ENCODE results near the gene CDH11.

Gene CDH11

GRCh38 chr16:64977206-64977920 is 144.5 kb downstream of the CDH11 start:
- no peak for DNase-seq (ENCODE audit: low read depth)

- no peak for DNase-seq (ENCODE audit: low read depth)
Observed at GRCh38 chr16:64975821-64976220, 146.0 kb downstream of the CDH11 start.

GRCh38 chr16:64974381-64974780 is 147.5 kb downstream of the CDH11 start:
- DNase-seq (ENCODE audit: low read depth): no peak

DNA sequence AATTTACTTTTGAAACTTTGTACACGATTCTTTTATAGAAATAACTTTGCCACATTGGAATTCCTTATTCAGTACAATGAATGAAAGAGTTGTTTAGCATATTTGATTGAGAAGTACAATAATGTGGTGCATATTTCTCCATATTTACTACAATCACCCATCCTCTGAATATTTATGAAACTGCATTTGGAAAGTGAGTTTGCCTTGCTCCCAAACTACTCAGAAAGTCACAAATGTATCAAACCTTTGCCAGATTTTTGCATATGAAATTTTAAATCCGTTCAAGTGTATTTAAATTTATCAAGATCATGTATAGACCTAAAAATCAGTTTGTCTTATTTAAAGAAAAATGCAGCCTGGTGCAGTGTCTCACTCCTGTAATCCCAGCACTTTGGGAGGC is 148.7 kb downstream of the CDH11 start:
- DNase-seq (ENCODE audit: low read depth): no peak

DNA sequence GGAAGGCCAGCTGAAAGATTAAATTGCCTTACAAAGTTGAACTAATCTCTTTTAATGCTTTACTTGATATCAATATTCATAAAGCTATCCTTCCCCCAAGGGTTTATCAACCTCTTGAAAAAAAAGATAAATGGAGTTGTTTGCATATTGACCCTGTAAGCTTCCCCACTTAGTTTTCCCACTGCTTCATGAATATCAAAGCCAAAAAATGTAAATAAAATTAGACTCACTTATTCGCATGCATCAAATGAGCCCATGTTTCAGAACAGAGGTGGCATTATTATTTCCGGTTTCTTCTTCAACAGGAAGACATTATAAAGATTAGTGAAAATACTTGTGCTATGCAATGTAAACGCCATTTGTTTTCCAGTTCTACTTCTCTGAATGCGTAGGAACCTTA is 150.7 kb downstream of the CDH11 start:
- DNase-seq (ENCODE audit: low read depth): no peak

DNA sequence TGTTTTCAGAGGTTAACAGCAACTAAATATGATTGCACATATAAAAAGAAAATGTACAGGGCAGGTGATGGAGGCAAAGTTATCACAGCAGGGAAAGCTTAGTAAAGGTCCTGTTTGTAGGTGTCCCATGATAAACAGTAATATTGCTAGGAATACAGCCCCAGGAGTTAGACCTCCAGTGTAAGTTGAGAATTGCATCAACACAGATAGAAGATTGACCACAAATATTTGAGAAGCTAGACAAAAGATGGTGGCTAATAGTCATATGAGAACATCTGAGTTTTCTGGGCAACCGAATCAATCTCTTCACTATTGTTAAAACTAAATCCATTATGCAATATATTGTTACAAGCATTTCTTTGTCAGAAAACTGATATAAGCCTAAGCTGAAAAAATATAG is 152.6 kb downstream of the CDH11 start:
- no peak for DNase-seq (ENCODE audit: low read depth)

DNA sequence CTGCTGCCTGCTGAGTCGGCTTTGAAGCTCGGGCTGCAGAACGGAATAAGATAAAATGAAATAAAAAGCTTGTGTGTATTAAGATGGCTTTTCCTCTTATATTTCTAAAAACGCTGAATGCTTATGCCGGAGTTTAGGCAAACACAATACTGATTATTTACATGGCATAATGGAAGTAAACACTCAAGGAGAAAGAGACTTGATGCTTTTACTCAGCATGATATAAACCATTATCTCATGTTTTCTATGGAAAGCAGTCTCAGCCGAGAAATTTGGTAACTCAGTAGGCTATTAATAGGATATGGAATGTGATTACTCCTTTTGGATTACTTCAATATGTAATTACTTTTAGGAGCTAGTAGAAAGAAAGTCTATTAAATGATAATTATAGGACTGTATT is 153.3 kb downstream of the CDH11 start:
- DNase-seq (ENCODE audit: low read depth): no peak

DNA sequence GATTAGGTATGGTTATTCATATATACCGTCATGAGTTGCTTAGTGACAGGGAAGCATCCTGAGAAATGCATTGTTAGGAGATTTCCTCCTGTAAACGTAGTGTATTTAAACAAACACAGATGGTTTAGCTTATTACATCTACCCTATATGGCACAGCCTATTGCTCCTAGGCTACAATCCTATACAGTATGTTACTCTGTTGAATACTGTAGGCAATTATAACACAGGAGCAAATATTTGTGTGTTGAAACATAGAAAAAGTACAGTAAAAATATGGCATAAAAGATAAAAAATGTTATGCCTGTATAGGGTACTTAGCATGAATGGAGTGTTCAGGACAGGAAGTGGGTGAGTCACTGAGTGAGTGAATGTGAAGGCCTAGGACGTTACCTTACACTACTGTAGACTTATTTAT is 157.7 kb downstream of the CDH11 start:
- DNase-seq (ENCODE audit: low read depth): no peak

DNA sequence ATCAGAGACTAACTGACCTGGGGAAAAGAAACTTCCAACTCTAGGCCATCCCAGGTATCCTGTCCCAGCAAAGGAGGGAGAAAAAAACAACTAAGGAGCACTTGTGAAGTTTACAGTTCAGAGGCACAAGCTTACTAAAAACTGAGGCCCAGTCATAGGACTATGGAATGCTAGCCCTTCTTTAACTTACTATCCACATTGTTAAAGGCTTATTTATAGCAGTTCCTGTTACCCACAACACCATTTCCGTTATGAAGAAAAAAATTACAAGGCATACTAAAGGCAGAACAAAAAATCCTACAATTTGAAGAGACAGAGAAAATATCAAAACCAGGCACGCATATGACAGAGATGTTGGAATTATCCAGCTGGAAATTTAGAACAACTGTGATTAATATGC is 159.1 kb downstream of the CDH11 start:
- no peak for DNase-seq (ENCODE audit: low read depth)

GRCh38 chr16:64957246-64957645 is 164.6 kb downstream of the CDH11 start:
- DNase-seq (ENCODE audit: low read depth): no peak

DNA sequence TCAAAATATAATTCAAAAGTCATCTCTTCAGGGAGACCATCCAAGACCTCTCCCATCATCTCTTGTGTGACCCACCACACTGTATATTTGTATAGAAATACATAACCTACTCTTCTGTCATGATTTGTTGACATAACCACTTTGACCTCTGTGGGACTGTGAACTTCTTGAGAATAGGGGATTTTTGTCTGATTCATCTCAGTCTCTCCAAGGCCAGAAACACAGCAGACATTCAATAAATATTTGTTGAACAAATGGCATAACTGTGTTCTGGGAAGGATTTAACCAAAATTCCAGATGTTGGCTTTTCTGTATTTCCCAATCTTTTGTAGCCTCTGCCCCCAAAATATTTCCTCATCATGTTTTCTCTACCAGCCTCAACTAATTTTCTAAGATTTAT is 169.7 kb downstream of the CDH11 start:
- no peak for DNase-seq (ENCODE audit: low read depth)

GRCh38 chr16:64951193-64951592 is 170.7 kb downstream of the CDH11 start:
- DNase-seq (ENCODE audit: low read depth): no peak

DNA sequence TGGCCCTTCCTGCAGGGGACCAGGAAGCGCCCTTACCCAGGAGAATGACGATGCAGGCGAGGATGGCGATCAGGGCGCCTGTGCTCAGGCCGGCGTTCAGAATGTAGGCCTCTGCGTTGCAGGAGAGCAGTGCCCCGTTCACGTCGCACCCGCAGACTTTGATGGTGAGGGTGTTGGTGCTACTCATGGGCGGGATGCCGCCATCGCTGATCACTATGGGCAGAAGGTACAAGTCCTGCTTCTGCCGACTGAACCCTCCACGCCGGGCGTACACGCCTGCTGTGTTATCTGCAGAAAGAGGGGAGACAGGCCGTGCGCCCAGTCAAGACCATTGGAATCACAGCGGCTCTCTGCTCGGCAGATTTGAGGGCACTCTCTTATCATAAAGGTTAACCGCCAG is 171.1 kb downstream of the CDH11 start:
- no peak for DNase-seq (ENCODE audit: low read depth)

- DNase-seq (ENCODE audit: low read depth): no peak
Observed at GRCh38 chr16:64950262-64950661, 171.6 kb downstream of the CDH11 start.

- no peak for DNase-seq (ENCODE audit: low read depth)
Observed at GRCh38 chr16:64948056-64948455, 173.8 kb downstream of the CDH11 start.

GRCh38 chr16:64947651-64948050 is 174.2 kb downstream of the CDH11 start:
- no peak for DNase-seq (ENCODE audit: low read depth)

DNA sequence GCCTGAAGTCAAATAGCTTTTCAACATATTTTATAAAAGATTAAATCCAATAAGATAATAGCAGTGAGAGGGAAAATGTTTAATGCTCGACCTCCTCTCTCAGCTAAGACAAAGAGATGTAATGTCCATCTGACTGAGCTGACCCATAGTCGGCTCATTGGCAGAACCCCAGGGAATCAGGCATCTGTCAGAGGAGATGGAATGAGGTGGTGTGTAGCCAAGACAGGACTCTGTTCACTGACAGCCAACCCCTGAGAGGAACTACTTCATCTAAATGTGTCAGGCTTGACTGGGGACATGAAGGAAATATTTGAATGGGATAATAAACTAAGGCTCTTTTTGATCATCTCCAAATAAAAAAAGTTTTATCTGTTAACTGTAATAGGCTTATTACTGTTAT is 188.0 kb downstream of the CDH11 start:
- DNase-seq (ENCODE audit: low read depth): no peak

DNA sequence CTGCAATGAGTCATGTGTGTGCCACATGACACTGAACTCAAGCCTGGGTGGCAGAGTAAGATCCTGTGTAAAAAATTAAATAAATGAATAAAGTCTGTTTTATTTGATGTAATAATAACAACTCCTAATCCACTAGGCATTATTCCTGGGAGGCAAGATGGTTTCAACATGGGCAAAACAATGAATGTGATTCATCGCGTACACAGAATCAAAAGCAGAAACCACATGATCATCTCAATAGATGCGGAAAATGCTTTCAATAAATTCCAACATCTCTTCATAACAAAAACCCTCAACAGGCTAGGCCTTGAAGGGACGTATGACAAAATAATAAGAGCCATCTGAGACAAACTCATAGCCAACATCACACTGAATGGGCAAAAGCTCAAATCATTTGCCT is 195.4 kb downstream of the CDH11 start:
- no peak for DNase-seq (ENCODE audit: low read depth)

- no peak for DNase-seq (ENCODE audit: low read depth)
Observed at GRCh38 chr16:64925166-64925565, 196.7 kb downstream of the CDH11 start.

DNA sequence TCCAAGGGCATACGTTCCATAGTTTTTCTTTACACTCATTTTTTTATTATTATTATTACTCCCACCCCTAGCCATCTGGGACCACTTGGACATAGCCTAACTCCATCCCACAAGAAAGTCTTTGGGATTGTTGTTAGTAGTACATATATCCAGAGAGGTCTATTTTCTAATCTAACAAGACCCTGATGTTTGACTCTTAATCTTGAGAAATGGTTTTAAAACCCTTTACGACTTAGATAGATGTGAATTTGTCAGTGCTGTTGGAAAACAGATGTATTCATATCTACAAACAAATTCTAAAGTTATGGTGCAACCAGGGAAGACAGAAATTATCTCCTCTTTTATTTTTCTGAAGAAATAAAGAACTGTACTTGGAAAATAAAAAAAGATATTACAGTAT is 197.8 kb downstream of the CDH11 start:
- DNase-seq (ENCODE audit: low read depth): no peak

DNA sequence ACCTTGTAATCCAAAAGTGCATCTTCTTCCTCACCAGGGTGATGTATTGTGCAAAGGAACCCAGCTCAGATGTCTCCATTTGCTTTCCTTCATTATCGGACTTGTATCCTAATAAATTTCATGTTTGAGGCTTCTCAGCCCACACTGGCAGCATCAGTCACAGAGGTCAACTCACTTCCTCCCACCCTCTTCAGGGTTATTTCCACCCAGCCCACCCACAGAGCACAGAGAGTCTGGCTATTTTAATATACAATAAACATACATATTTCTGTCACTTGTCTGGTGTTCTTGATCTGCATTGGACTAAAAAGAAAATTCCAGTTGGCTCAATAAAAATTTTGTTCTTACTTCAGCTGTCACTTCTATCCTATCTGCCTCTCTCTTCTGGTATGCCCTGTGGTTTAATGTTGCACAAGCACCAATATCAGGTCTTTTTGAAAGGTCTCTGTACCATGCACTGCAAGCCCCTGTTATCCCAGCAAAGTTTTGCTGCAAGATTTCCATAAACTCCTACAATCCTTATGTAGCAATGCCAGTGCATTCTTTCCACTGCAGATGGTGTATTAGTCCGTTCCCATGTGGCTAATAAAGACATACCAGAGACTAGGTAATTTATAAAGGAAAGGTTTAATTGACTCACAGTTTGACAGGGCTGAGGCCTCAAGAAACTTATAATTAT is 201.8 kb downstream of the CDH11 start:
- no peak for DNase-seq (ENCODE audit: low read depth)

GRCh38 chr16:64919141-64919540 is 202.7 kb downstream of the CDH11 start:
- no peak for DNase-seq (ENCODE audit: low read depth)

DNA sequence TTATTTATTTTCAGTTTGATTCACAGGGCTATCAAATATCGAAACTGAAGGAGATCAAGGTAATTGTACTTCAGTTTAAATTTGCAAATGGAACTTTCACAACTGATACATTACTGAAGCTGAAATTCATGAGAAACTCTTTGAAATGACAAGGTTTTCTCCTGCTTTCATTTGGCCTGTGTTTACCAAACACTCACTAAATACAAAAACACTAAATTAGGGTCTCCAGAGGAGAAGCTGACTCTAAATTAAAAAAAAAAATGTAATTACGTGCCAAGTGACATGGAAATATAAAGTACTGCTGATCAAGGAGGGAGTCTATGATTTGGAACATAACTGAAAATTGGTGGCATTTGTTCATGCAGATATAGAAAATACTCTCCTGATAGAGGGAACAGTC is 205.8 kb downstream of the CDH11 start:
- DNase-seq (ENCODE audit: low read depth): no peak

GRCh38 chr16:64910356-64910755 is 211.5 kb downstream of the CDH11 start:
- DNase-seq (ENCODE audit: low read depth): no peak

Data from CMK (cell line).